Common myeloid progenitor, CD34-positive (primary cell): Measurements from ENCODE around the gene SNX5.

ENCODE experiments used
- CTCF ChIA-PET: fragments of 350-600 bp; sonication (Branson Sonifier 250); formaldehyde crosslinking; loops from one replicate; lab custom pipeline; 2021; ENCODE audit warnings: antibody characterized with exemption; lab: Charles Lee
- POLR2A ChIA-PET: fragments of 350-600 bp; sonication (Branson Sonifier 250); formaldehyde crosslinking; loops from one replicate; lab custom pipeline; 2021; ENCODE audit warnings: antibody characterized with exemption; lab: Charles Lee
- DNase-seq, 3 donors: peaks; one replicate each; pipeline versions ENCODE4 v3.0.0 to v3.0.0-alpha.2; 2013
- H3K27ac ChIP-seq, 2 experiments: 1 replicate in 1 of 2; 2 replicates in 1 of 2; pipeline ENCODE4 v1.7.0; 2013; ENCODE audit warnings: inconsistent platforms in 2 of 2, low read length in 2 of 2, mild to moderate bottlenecking in 2 of 2, low read depth in 1 of 2, moderate library complexity in 1 of 2; ENCODE audit not compliant: severe bottlenecking in 2 of 2, insufficient read depth in 1 of 2, poor library complexity in 1 of 2
- H3K27me3 ChIP-seq, 5 experiments: replicated peaks in 2 of 5; 1 replicate in 3 of 5; 2 replicates in 2 of 5; pipeline versions ENCODE4 v1.6.1 to v1.7.0; 2013; ENCODE audit warnings: low read length in 4 of 5, mild to moderate bottlenecking in 2 of 5, moderate library complexity in 2 of 5, inconsistent platforms in 1 of 5; ENCODE audit not compliant: insufficient read depth in 5 of 5, control insufficient read depth in 4 of 5
- H3K36me3 ChIP-seq, 4 experiments: 1 replicate in 2 of 4; 2 replicates in 2 of 4; pipeline versions ENCODE4 v1.6.1 to v1.7.0; 2013; ENCODE audit warnings: low read length in 3 of 4, control low read depth in 1 of 4, mild to moderate bottlenecking in 1 of 4; ENCODE audit not compliant: control insufficient read depth in 4 of 4, insufficient read depth in 4 of 4
- H3K4me1 ChIP-seq, 4 experiments: 1 replicate in 3 of 4; 2 replicates in 1 of 4; pipeline versions ENCODE4 v1.6.1 to v1.7.1; 2013; ENCODE audit warnings: low read length in 3 of 4, mild to moderate bottlenecking in 3 of 4, control low read depth in 1 of 4, inconsistent platforms in 1 of 4, moderate library complexity in 1 of 4; ENCODE audit not compliant: control insufficient read depth in 4 of 4, insufficient read depth in 4 of 4; ENCODE audit errors: control extremely low read depth in 1 of 4
- H3K4me3 ChIP-seq, 7 experiments: 1 replicate in 4 of 7; 2 replicates in 3 of 7; pipeline versions ENCODE4 v1.5.1 to v1.7.0; 2013; ENCODE audit warnings: mild to moderate bottlenecking in 7 of 7, low read length in 6 of 7, moderate library complexity in 6 of 7, inconsistent platforms in 2 of 7, low read depth in 2 of 7, control low read depth in 1 of 7; ENCODE audit not compliant: insufficient read depth in 4 of 7, control insufficient read depth in 1 of 7; ENCODE audit errors: extremely low read depth in 1 of 7
- H3K9me3 ChIP-seq, 5 experiments: 1 replicate in 4 of 5; 2 replicates in 1 of 5; pipeline versions ENCODE4 v1.6.1 to v1.7.1; 2013; ENCODE audit warnings: low read length in 4 of 5, mild to moderate bottlenecking in 2 of 5, inconsistent platforms in 1 of 5, low read depth in 1 of 5, moderate library complexity in 1 of 5; ENCODE audit not compliant: control insufficient read depth in 4 of 5, insufficient read depth in 2 of 5; ENCODE audit errors: control extremely low read depth in 1 of 5
- WGBS: methylation state at CpG from one replicate; pipeline ENCODE4 v1.1.5; 2013; ENCODE audit not compliant: insufficient coverage; 5-methylcytosine and 5-hydroxymethylcytosine counted together

SNX5 gene

GRCh38 chr20:18011482-18011881 is 42.9 kb upstream of the SNX5 start:
- Histone ChIP-seq H3K27ac (no peak overlapping the region), H3K4me3 (no peak overlapping the region), H3K4me1 (no peaks in the 10 kb centered on the region), H3K9me3 (no peaks in the 10 kb centered on the region), H3K36me3 (no peaks in the 10 kb centered on the region), H3K27me3 (no peaks in the 10 kb centered on the region)
- ChIA-PET CTCF (no interaction called here), POLR2A (no interaction called here)
- no peak for DNase-seq
- 92% methylated on average over 14 of the region's 14 CpGs for WGBS

- CTCF ChIA-PET: interaction anchor here (1.8 kb wide), 1 partner anchor 12 kb away, joined by 5 read pairs; no protein-coding TSS in a partner anchor
- no peak overlapping the region for H3K4me3 ChIP-seq
Measured at GRCh38 chr20:18009116-18009515, 40.5 kb upstream of the SNX5 start.

GRCh38 chr20:18007534-18008292 is 39.1 kb upstream of the SNX5 start:
- no peaks in the 10 kb centered on the region for H3K4me1 ChIP-seq
- H3K36me3 ChIP-seq: no peaks in the 10 kb centered on the region
- no peaks in the 10 kb centered on the region for H3K9me3 ChIP-seq
- no peak overlapping the region for H3K27ac ChIP-seq
- POLR2A ChIA-PET: no interaction called here
- WGBS: 91% methylated on average over 16 of the region's 19 CpGs
- H3K27me3 ChIP-seq: no peaks in the 10 kb centered on the region
- H3K4me3 ChIP-seq: no peak overlapping the region
- CTCF ChIA-PET: interaction anchor here (1.0 to 1.8 kb wide), 2 partner anchors 11 to 29 kb away, joined by 3 to 5 read pairs; no protein-coding TSS in a partner anchor
- no peak for DNase-seq

More at GRCh38 chr20:18009116-18009515, 40.5 kb upstream of the SNX5 start:
- H3K27me3 ChIP-seq: no peaks in the 10 kb centered on the region
- POLR2A ChIA-PET: no interaction called here
- no peak overlapping the region for H3K27ac ChIP-seq
- no peak for DNase-seq
- H3K36me3 ChIP-seq: no peaks in the 10 kb centered on the region
- H3K9me3 ChIP-seq: no peaks in the 10 kb centered on the region
- H3K4me1 ChIP-seq: no peaks in the 10 kb centered on the region
- WGBS: 82% methylated on average over 5 of the region's 7 CpGs

GRCh38 chr20:18006684-18007083 is 38.1 kb upstream of the SNX5 start:
- ChIA-PET POLR2A (no interaction called here), CTCF (no interaction called here)
- Histone ChIP-seq H3K4me3 (no peak overlapping the region), H3K36me3 (no peaks in the 10 kb centered on the region), H3K9me3 (no peaks in the 10 kb centered on the region), H3K4me1 (no peaks in the 10 kb centered on the region), H3K27ac (no peak overlapping the region), H3K27me3 (no peaks in the 10 kb centered on the region)
- 100% methylated on average over 2 of the region's 7 CpGs for WGBS
- no peak for DNase-seq

- DNase-seq: no peak
- ChIA-PET POLR2A (no interaction called here), CTCF (interaction anchor here (0.8 kb wide), 1 partner anchor 10 kb away, joined by 3 read pairs; no protein-coding TSS in a partner anchor)
- no peaks in the 10 kb centered on the region for H3K4me1 ChIP-seq
- H3K27ac ChIP-seq: no peak overlapping the region
- H3K9me3 ChIP-seq: no peaks in the 10 kb centered on the region
- WGBS: 94% methylated on average over 4 of the region's 6 CpGs
- H3K27me3 ChIP-seq: no peaks in the 10 kb centered on the region
- H3K36me3 ChIP-seq: no peaks in the 10 kb centered on the region
- no peak overlapping the region for H3K4me3 ChIP-seq
Measured at GRCh38 chr20:18005990-18006364, 37.4 kb upstream of the SNX5 start.

- no peak overlapping the region for H3K4me3 ChIP-seq
- H3K36me3 ChIP-seq: no peaks in the 10 kb centered on the region
- no peaks in the 10 kb centered on the region for H3K4me1 ChIP-seq
- CTCF ChIA-PET: interaction anchor here (0.8 kb wide), 1 partner anchor 9 kb away, joined by 3 read pairs; no protein-coding TSS in a partner anchor
- DNase-seq: no peak
- H3K27ac ChIP-seq: no peak overlapping the region
- 93% methylated on average over 20 of the region's 21 CpGs for WGBS
- H3K9me3 ChIP-seq: no peaks in the 10 kb centered on the region
- POLR2A ChIA-PET: no interaction called here
- no peaks in the 10 kb centered on the region for H3K27me3 ChIP-seq
Measured at GRCh38 chr20:18005170-18005989, 36.8 kb upstream of the SNX5 start.
